Liver (tissue), 9 donors: Measurements from ENCODE around the gene PDE4B. TPM values are rescaled to one million over a fixed set of nuclear protein-coding genes. Genes with fewer than 3 reads are reported as not detected.

ENCODE experiments used
- DNase-seq: peaks from one replicate; pipeline ENCODE4 v3.0.0-alpha.2; 2017; ENCODE audit warnings: low spot score
- H3K27ac ChIP-seq, 2 donors: one replicate each; pipeline ENCODE4 v1.7.0; 2013; ENCODE audit warnings: inconsistent platforms in 2 of 2, low read length in 2 of 2, control low read depth in 1 of 2, low read depth in 1 of 2, mild to moderate bottlenecking in 1 of 2
- H3K27me3 ChIP-seq, 4 donors: one replicate each; pipeline versions ENCODE4 v1.6.1 to v1.7.0; 2013; ENCODE audit warnings: low read length in 3 of 4, inconsistent platforms in 1 of 4, mild to moderate bottlenecking in 1 of 4, moderate library complexity in 1 of 4; ENCODE audit not compliant: control insufficient read depth in 4 of 4, insufficient read depth in 4 of 4
- H3K36me3 ChIP-seq, 4 donors: one replicate each; pipeline versions ENCODE4 v1.6.1 to v1.7.0; 2013; ENCODE audit warnings: low read length in 3 of 4, mild to moderate bottlenecking in 3 of 4, low read depth in 1 of 4, moderate library complexity in 1 of 4; ENCODE audit not compliant: control insufficient read depth in 4 of 4, insufficient read depth in 3 of 4
- H3K4me1 ChIP-seq, 4 donors: one replicate each; pipeline versions ENCODE4 v1.6.1 to v1.7.0; 2013; ENCODE audit warnings: low read length in 3 of 4, mild to moderate bottlenecking in 3 of 4, moderate library complexity in 1 of 4; ENCODE audit not compliant: control insufficient read depth in 4 of 4, insufficient read depth in 4 of 4
- H3K4me3 ChIP-seq, 3 donors: one replicate each; pipeline versions ENCODE4 v1.6.1 to v1.7.0; 2013; ENCODE audit warnings: low read length in 3 of 3, control low read depth in 1 of 3, low read depth in 1 of 3, mild to moderate bottlenecking in 1 of 3
- H3K9ac ChIP-seq, 2 donors: one replicate each; pipeline ENCODE4 v1.7.0; 2013; ENCODE audit warnings: low read length in 2 of 2, mild to moderate bottlenecking in 2 of 2, moderate library complexity in 2 of 2, control low read depth in 1 of 2, low read depth in 1 of 2
- H3K9me3 ChIP-seq, 4 donors: one replicate each; pipeline versions ENCODE4 v1.6.1 to v1.7.0; 2013; ENCODE audit warnings: low read length in 3 of 4; ENCODE audit not compliant: control insufficient read depth in 4 of 4
- CTCF ChIP-seq: fragments of 150-350 bp; IDR thresholded peaks from 2 replicates; pipeline ENCODE4 v1.5.1; 2017; ENCODE audit warnings: improper control_type of control experiment, low read depth, low read length; ENCODE audit not compliant: missing input control
- EGR1 ChIP-seq, 2 donors: IDR thresholded peaks; 2 replicates each; pipeline ENCODE4 v1.6.1; 2016 to 2018; ENCODE audit warnings: antibody characterized with exemption in 2 of 2, low read depth in 2 of 2
- FOXA1 ChIP-seq: IDR thresholded peaks from 2 replicates; pipeline ENCODE4 v1.6.1; 2016; ENCODE audit warnings: antibody characterized with exemption
- FOXA2 ChIP-seq: IDR thresholded peaks from 2 replicates; pipeline ENCODE4 v1.6.1; 2016; ENCODE audit warnings: antibody characterized with exemption
- GABPA ChIP-seq, 2 donors: IDR thresholded peaks in 1 of 2; conservative IDR thresholded peaks in 1 of 2; 2 replicates each; pipeline ENCODE4 v1.6.1; 2016; ENCODE audit warnings: antibody characterized with exemption in 2 of 2, mild to moderate bottlenecking in 1 of 2, moderate library complexity in 1 of 2
- HNF4A ChIP-seq, 2 donors: conservative IDR thresholded peaks; 2 replicates each; pipeline ENCODE4 v1.6.1; 2016; ENCODE audit warnings: antibody characterized with exemption in 2 of 2, mild to moderate bottlenecking in 2 of 2
- HNF4G ChIP-seq: IDR thresholded peaks from 2 replicates; pipeline ENCODE4 v1.6.1; 2016; ENCODE audit warnings: antibody characterized with exemption
- JUND ChIP-seq, 2 donors: IDR thresholded peaks; 2 replicates each; pipeline ENCODE4 v1.6.1; 2016; ENCODE audit warnings: antibody characterized with exemption in 2 of 2
- MAX ChIP-seq: IDR thresholded peaks from 2 replicates; pipeline ENCODE4 v1.6.1; 2016; ENCODE audit warnings: antibody characterized with exemption
- NR2F2 ChIP-seq: IDR thresholded peaks from 2 replicates; pipeline ENCODE4 v1.6.1; 2016; ENCODE audit warnings: antibody characterized with exemption
- RAD21 ChIP-seq, 2 donors: IDR thresholded peaks; 2 replicates each; pipeline ENCODE4 v1.6.1; 2016; ENCODE audit warnings: antibody characterized with exemption in 2 of 2, mild to moderate bottlenecking in 2 of 2
- RXRA ChIP-seq, 2 donors: IDR thresholded peaks; 2 replicates each; pipeline ENCODE4 v1.6.1; 2017 to 2018; ENCODE audit warnings: antibody characterized with exemption in 2 of 2, mild to moderate bottlenecking in 1 of 2
- SP1 ChIP-seq: IDR thresholded peaks from 2 replicates; pipeline ENCODE4 v1.6.1; 2018; ENCODE audit warnings: antibody characterized with exemption, mild to moderate bottlenecking
- TAF1 ChIP-seq: conservative IDR thresholded peaks from 2 replicates; pipeline ENCODE4 v1.6.1; 2016; ENCODE audit warnings: antibody characterized with exemption, mild to moderate bottlenecking
- YY1 ChIP-seq: IDR thresholded peaks from 2 replicates; pipeline ENCODE4 v1.6.1; 2016; ENCODE audit warnings: antibody characterized with exemption, mild to moderate bottlenecking
- WGBS: extraction: QIAGEN DNeasy Blood & Tissue Kit; methylation state at CpG from one replicate; pipeline ENCODE4 v1.1.7; 2013; 5-methylcytosine and 5-hydroxymethylcytosine counted together
- polyA plus RNA-seq, 2 donors: library from polyadenylated mRNA; stranded (reverse) in 1 of 2; unstranded in 1 of 2; fragments of 200-250 nt in 1 of 2; fragments of >200 nt in 1 of 2; fragmentation: Nextera tagmentation in 1 of 2; extraction: Ambion mirVana in 1 of 2; gene quantifications; one replicate each; pipeline versions ENCODE4 v1.2.1 to v1.2.3, GENCODE V29; 2013 to 2015
- total RNA-seq, 2 donors: library from RNA; depleted of rRNA; stranded (reverse); fragments of >200 nt; gene quantifications; one replicate each; pipeline ENCODE4 v1.2.3, GENCODE V29; 2014
- TF ChIP-seq, protein P1 (sequence below): IDR thresholded peaks from 2 replicates; pipeline ENCODE4 v1.6.1; 2016; ENCODE audit warnings: antibody characterized with exemption
- TF ChIP-seq, protein P2 (sequence below): IDR thresholded peaks from 2 replicates; pipeline ENCODE4 v1.6.1; 2016; ENCODE audit warnings: antibody characterized with exemption, mild to moderate bottlenecking
- TF ChIP-seq, protein P3 (sequence below): IDR thresholded peaks from 2 replicates; pipeline ENCODE4 v1.6.1; 2016; ENCODE audit warnings: antibody characterized with exemption
- donor health status: healthy.
- donor health status: healthy.
- donor health status: healthy.
- donor health status: healthy.
- donor health status: healthy.

Gene PDE4B
- total and polyA plus RNA-seq, 4 donors: 1.9 to 3.9 (median 2.7) TPM

- Histone ChIP-seq H3K27me3 (no peaks in the 10 kb centered on the region), H3K27ac (no peak overlapping the region), H3K4me3 (no peak overlapping the region), H3K9ac (no peak overlapping the region), H3K4me1 (no peaks in the 10 kb centered on the region), H3K36me3 (no peaks in the 10 kb centered on the region), H3K9me3 (peaks cover 2 to 11% (median 6%) of the 10 kb centered on the region in 4 donors)
- TF ChIP-seq FOXA1 (no peak), NR2F2 (peak; percentile 61), YY1 (no peak), SP1 (no peak), GABPA (IDR thresholded peaks at IDR 0.05 in 1 of 2, conservative IDR thresholded peaks at IDR 0.05 in 1 of 2) (no peak), JUND (IDR thresholded peaks at IDR 0.05) (no peak)
- TF ChIP-seq, protein P1, sequence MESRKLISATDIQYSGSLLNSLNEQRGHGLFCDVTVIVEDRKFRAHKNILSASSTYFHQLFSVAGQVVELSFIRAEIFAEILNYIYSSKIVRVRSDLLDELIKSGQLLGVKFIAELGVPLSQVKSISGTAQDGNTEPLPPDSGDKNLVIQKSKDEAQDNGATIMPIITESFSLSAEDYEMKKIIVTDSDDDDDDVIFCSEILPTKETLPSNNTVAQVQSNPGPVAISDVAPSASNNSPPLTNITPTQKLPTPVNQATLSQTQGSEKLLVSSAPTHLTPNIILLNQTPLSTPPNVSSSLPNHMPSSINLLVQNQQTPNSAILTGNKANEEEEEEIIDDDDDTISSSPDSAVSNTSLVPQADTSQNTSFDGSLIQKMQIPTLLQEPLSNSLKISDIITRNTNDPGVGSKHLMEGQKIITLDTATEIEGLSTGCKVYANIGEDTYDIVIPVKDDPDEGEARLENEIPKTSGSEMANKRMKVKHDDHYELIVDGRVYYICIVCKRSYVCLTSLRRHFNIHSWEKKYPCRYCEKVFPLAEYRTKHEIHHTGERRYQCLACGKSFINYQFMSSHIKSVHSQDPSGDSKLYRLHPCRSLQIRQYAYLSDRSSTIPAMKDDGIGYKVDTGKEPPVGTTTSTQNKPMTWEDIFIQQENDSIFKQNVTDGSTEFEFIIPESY: no peak
- no peak for DNase-seq
- WGBS: 76% methylated on average over 7 of the region's 7 CpGs
Observed at GRCh38 chr1:65979136-65980044, 186.7 kb downstream of the PDE4B start.

- 88% methylated on average over 2 of the region's 2 CpGs for WGBS
Observed at GRCh38 chr1:65980237-65980636, 187.5 kb downstream of the PDE4B start.

More at GRCh38 chr1:65980237-65980636, 187.5 kb downstream of the PDE4B start:
- H3K9me3 ChIP-seq: peaks cover 2 to 10% (median 6%) of the 10 kb centered on the region in 4 donors
- H3K27ac ChIP-seq: no peak overlapping the region
- H3K27me3 ChIP-seq: no peaks in the 10 kb centered on the region
- no peaks in the 10 kb centered on the region for H3K4me1 ChIP-seq
- H3K36me3 ChIP-seq: no peaks in the 10 kb centered on the region
- TF ChIP-seq GABPA (IDR thresholded peaks at IDR 0.05 in 1 of 2, conservative IDR thresholded peaks at IDR 0.05 in 1 of 2) (no peak), JUND (IDR thresholded peaks at IDR 0.05) (no peak), HNF4A (conservative IDR thresholded peaks at IDR 0.05) (no peak), RAD21 (IDR thresholded peaks at IDR 0.05) (no peak), TAF1 (no peak), CTCF (no peak), FOXA1 (no peak), FOXA2 (no peak), EGR1 (IDR thresholded peaks at IDR 0.05; ENCODE audit: low read depth in 2 of 2) (no peak), NR2F2 (no peak), SP1 (no peak), YY1 (no peak), RXRA (IDR thresholded peaks at IDR 0.05) (no peak), HNF4G (no peak), MAX (no peak)
- TF ChIP-seq, protein P2, sequence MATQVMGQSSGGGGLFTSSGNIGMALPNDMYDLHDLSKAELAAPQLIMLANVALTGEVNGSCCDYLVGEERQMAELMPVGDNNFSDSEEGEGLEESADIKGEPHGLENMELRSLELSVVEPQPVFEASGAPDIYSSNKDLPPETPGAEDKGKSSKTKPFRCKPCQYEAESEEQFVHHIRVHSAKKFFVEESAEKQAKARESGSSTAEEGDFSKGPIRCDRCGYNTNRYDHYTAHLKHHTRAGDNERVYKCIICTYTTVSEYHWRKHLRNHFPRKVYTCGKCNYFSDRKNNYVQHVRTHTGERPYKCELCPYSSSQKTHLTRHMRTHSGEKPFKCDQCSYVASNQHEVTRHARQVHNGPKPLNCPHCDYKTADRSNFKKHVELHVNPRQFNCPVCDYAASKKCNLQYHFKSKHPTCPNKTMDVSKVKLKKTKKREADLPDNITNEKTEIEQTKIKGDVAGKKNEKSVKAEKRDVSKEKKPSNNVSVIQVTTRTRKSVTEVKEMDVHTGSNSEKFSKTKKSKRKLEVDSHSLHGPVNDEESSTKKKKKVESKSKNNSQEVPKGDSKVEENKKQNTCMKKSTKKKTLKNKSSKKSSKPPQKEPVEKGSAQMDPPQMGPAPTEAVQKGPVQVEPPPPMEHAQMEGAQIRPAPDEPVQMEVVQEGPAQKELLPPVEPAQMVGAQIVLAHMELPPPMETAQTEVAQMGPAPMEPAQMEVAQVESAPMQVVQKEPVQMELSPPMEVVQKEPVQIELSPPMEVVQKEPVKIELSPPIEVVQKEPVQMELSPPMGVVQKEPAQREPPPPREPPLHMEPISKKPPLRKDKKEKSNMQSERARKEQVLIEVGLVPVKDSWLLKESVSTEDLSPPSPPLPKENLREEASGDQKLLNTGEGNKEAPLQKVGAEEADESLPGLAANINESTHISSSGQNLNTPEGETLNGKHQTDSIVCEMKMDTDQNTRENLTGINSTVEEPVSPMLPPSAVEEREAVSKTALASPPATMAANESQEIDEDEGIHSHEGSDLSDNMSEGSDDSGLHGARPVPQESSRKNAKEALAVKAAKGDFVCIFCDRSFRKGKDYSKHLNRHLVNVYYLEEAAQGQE: no peak
- TF ChIP-seq, protein P3, sequence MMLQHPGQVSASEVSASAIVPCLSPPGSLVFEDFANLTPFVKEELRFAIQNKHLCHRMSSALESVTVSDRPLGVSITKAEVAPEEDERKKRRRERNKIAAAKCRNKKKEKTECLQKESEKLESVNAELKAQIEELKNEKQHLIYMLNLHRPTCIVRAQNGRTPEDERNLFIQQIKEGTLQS: no peak
- TF ChIP-seq, protein P1: no peak
- no peak overlapping the region for H3K9ac ChIP-seq
- no peak overlapping the region for H3K4me3 ChIP-seq
- DNase-seq: no peak
